HEK293 (cell line): ENCODE results near the gene SLC26A1.

Experiments
- BCL11A ChIP-seq: fragments of 450-650 bp; formaldehyde crosslinking; IDR thresholded peaks from 2 replicates; pipeline ENCODE4 v1.5.1; 2016; ENCODE audit warnings: low read depth, missing biosample characterization, missing genetic modification characterization
- CTCF ChIP-seq: fragments of 450-650 bp; formaldehyde crosslinking; IDR thresholded peaks from 2 replicates; pipeline ENCODE4 v1.5.1; 2016; ENCODE audit warnings: missing biosample characterization, missing genetic modification characterization
- KLF1 ChIP-seq: fragments of 450-650 bp; formaldehyde crosslinking; IDR thresholded peaks from 2 replicates; pipeline ENCODE4 v1.5.1; 2016; ENCODE audit warnings: missing biosample characterization, missing genetic modification characterization
- REST ChIP-seq: fragments of 450-650 bp; formaldehyde crosslinking; IDR thresholded peaks from 2 replicates; pipeline ENCODE4 v1.5.1; 2016; ENCODE audit warnings: missing biosample characterization, missing genetic modification characterization
- TSHZ1 ChIP-seq: fragments of 450-650 bp; formaldehyde crosslinking; IDR thresholded peaks from 2 replicates; pipeline ENCODE4 v1.5.1; 2016; ENCODE audit warnings: missing biosample characterization, missing genetic modification characterization, borderline replicate concordance
- YY1 ChIP-seq: fragments of 450-650 bp; formaldehyde crosslinking; IDR thresholded peaks from 2 replicates; pipeline ENCODE4 v1.5.1; 2018; ENCODE audit warnings: missing biosample characterization, missing genetic modification characterization
- ZBTB48 ChIP-seq: fragments of 450-650 bp; formaldehyde crosslinking; IDR thresholded peaks from 2 replicates; pipeline ENCODE4 v1.5.1; 2016; ENCODE audit warnings: missing biosample characterization, missing genetic modification characterization
- ZFP41 ChIP-seq: fragments of 450-650 bp; formaldehyde crosslinking; IDR thresholded peaks from 2 replicates; pipeline ENCODE4 v1.5.1; 2016; ENCODE audit warnings: missing biosample characterization, missing genetic modification characterization, borderline replicate concordance
- ZNF175 ChIP-seq: fragments of 450-650 bp; formaldehyde crosslinking; IDR thresholded peaks from 2 replicates; pipeline ENCODE4 v1.5.1; 2016; ENCODE audit warnings: missing biosample characterization, missing genetic modification characterization
- ZNF324 ChIP-seq: fragments of 450-650 bp; formaldehyde crosslinking; IDR thresholded peaks from 2 replicates; pipeline ENCODE4 v1.5.1; 2016; ENCODE audit warnings: missing biosample characterization, missing genetic modification characterization
- ZNF639 ChIP-seq: fragments of 450-650 bp; formaldehyde crosslinking; IDR thresholded peaks from 2 replicates; pipeline ENCODE4 v1.5.1; 2016; ENCODE audit warnings: missing biosample characterization, missing genetic modification characterization
- ZNF645 ChIP-seq: fragments of 450-650 bp; formaldehyde crosslinking; IDR thresholded peaks from 2 replicates; pipeline ENCODE4; 2016; ENCODE audit warnings: missing biosample characterization, missing genetic modification characterization
- ZSCAN5A ChIP-seq: fragments of 450-650 bp; formaldehyde crosslinking; IDR thresholded peaks from 2 replicates; pipeline ENCODE4 v1.5.1; 2016; ENCODE audit warnings: missing biosample characterization, missing genetic modification characterization

GRCh38 chr4:955161-955921 is 37.9 kb downstream of the SLC26A1 start:
- TF ChIP-seq REST (no peak), YY1 (tag by site-specific recombination) (no peak), TSHZ1 (tag by site-specific recombination) (no peak), KLF1 (tag by site-specific recombination) (no peak), CTCF (tag by site-specific recombination) (no peak), ZNF639 (tag by site-specific recombination) (no peak), ZNF324 (tag by site-specific recombination) (no peak), ZSCAN5A (tag by site-specific recombination) (no peak), ZBTB48 (tag by site-specific recombination) (no peak), BCL11A (tag by site-specific recombination) (no peak), ZNF645 (tag by site-specific recombination) (no peak), ZFP41 (no peak), ZNF175 (tag by site-specific recombination) (no peak)
